H9 (cell line): ENCODE results near the gene GSX1. TPM values are rescaled to one million over a fixed set of nuclear protein-coding genes. Genes with fewer than 3 reads are reported as not detected.

Experiments
- DNase-seq: peaks from one replicate; pipeline ENCODE4 v3.0.0-alpha.2; 2017
- H2AFZ ChIP-seq: one replicate; pipeline ENCODE4 v1.6.1; 2013; ENCODE audit warnings: mild to moderate bottlenecking, low read length, control low read depth, moderate library complexity
- H2AK5ac ChIP-seq: 2 replicates; pipeline ENCODE4 v1.6.1; 2013; ENCODE audit warnings: low read length, control low read depth, mixed read lengths; ENCODE audit not compliant: insufficient read length
- H2BK120ac ChIP-seq: one replicate; pipeline ENCODE4 v1.6.1; 2013; ENCODE audit warnings: low read depth, mild to moderate bottlenecking, low read length, control low read depth, inconsistent platforms; ENCODE audit not compliant: poor library complexity, severe bottlenecking
- H2BK12ac ChIP-seq: 2 replicates; pipeline ENCODE4 v1.6.1; 2013; ENCODE audit warnings: low read length, control low read depth, mixed read lengths, low read depth; ENCODE audit not compliant: insufficient read length
- H2BK15ac ChIP-seq: 2 replicates; pipeline ENCODE4 v1.6.1; 2013; ENCODE audit warnings: low read depth, low read length, control low read depth
- H2BK20ac ChIP-seq: one replicate; pipeline ENCODE4 v1.6.1; 2013; ENCODE audit warnings: low read depth, mild to moderate bottlenecking, low read length, control low read depth, inconsistent platforms; ENCODE audit not compliant: poor library complexity, severe bottlenecking
- H2BK5ac ChIP-seq: 2 replicates; pipeline ENCODE4 v1.6.1; 2013; ENCODE audit warnings: low read length, control low read depth, mixed read lengths; ENCODE audit not compliant: insufficient read length
- H3K14ac ChIP-seq: 2 replicates; pipeline ENCODE4 v1.6.1; 2013; ENCODE audit warnings: low read length, control low read depth; ENCODE audit not compliant: insufficient read depth
- H3K18ac ChIP-seq: 2 replicates; pipeline ENCODE4 v1.6.1; 2013; ENCODE audit warnings: low read depth, mild to moderate bottlenecking, mixed read lengths, low read length, control low read depth; ENCODE audit not compliant: insufficient read length
- H3K23ac ChIP-seq: 2 replicates; pipeline ENCODE4 v1.6.1; 2013; ENCODE audit warnings: low read length, control low read depth, mixed read lengths, low read depth; ENCODE audit not compliant: insufficient read length
- H3K23me2 ChIP-seq: 2 replicates; pipeline ENCODE4 v1.6.1; 2013; ENCODE audit warnings: low read depth, mild to moderate bottlenecking, mixed read lengths, low read length, control low read depth; ENCODE audit not compliant: insufficient read length, poor library complexity, severe bottlenecking
- H3K27ac ChIP-seq: 2 replicates; pipeline ENCODE4 v1.5.1; 2013; ENCODE audit warnings: low read length, control low read depth, mixed read lengths, low read depth; ENCODE audit not compliant: insufficient read length
- H3K27me3 ChIP-seq: 2 replicates; pipeline ENCODE4 v1.6.1; 2013; ENCODE audit warnings: low read length, control low read depth, inconsistent platforms; ENCODE audit not compliant: insufficient read depth
- H3K4ac ChIP-seq: 2 replicates; pipeline ENCODE4 v1.6.1; 2013; ENCODE audit warnings: low read depth, mild to moderate bottlenecking, control low read depth, inconsistent platforms, low read length, moderate library complexity
- H3K4me1 ChIP-seq: 2 replicates; pipeline ENCODE4 v1.6.1; 2013; ENCODE audit warnings: low read length, control low read depth, inconsistent platforms; ENCODE audit not compliant: insufficient read depth
- H3K4me2 ChIP-seq: 2 replicates; pipeline ENCODE4 v1.6.1; 2013; ENCODE audit warnings: low read length, control low read depth, mixed read lengths; ENCODE audit not compliant: insufficient read length, insufficient read depth
- H3K56ac ChIP-seq: 2 replicates; pipeline ENCODE4 v1.6.1; 2013; ENCODE audit warnings: low read depth, mild to moderate bottlenecking, mixed read lengths, low read length, control low read depth; ENCODE audit not compliant: insufficient read length
- H3K79me1 ChIP-seq: 2 replicates; pipeline ENCODE4 v1.6.1; 2013; ENCODE audit warnings: low read depth, mild to moderate bottlenecking, moderate library complexity, low read length, control low read depth, inconsistent platforms; ENCODE audit not compliant: insufficient read depth, poor library complexity, severe bottlenecking
- H3K79me2 ChIP-seq: 2 replicates; pipeline ENCODE4 v1.6.1; 2013; ENCODE audit warnings: low read length, control low read depth, inconsistent platforms; ENCODE audit not compliant: insufficient read depth
- H3K9ac ChIP-seq: 2 replicates; pipeline ENCODE4 v1.6.1; 2013; ENCODE audit warnings: low read length, control low read depth, mixed read lengths; ENCODE audit not compliant: insufficient read length; ENCODE audit errors: extremely low read depth
- H3K9me3 ChIP-seq: one replicate; pipeline ENCODE4 v1.6.1; 2013; ENCODE audit warnings: low read depth, low read length, inconsistent platforms; ENCODE audit not compliant: control insufficient read depth
- H3T11ph ChIP-seq: one replicate; pipeline ENCODE4 v1.6.1; 2013; ENCODE audit warnings: mild to moderate bottlenecking, low read length, control low read depth, inconsistent platforms
- H4K20me1 ChIP-seq: one replicate; pipeline ENCODE4 v1.6.1; 2013; ENCODE audit not compliant: control insufficient read depth, insufficient read length, insufficient read depth
- H4K5ac ChIP-seq: 2 replicates; pipeline ENCODE4 v1.6.1; 2013; ENCODE audit warnings: low read depth, mild to moderate bottlenecking, mixed read lengths, low read length, control low read depth; ENCODE audit not compliant: insufficient read length
- H4K8ac ChIP-seq: replicated peaks from 2 replicates; pipeline ENCODE4 v1.6.1; 2013; ENCODE audit warnings: low read length, control low read depth, mixed read lengths, low read depth; ENCODE audit not compliant: insufficient read length
- H4K91ac ChIP-seq: 2 replicates; pipeline ENCODE4 v1.6.1; 2013; ENCODE audit warnings: low read depth, mild to moderate bottlenecking, moderate library complexity, mixed read lengths, low read length, control low read depth; ENCODE audit not compliant: insufficient read length
- H3K27ac Mint-ChIP-seq, 3 experiments: 2 replicates in 2 of 3; 3 replicates in 1 of 3; pipeline ENCODE4 v1.8.0; 2020 to 2021; ENCODE audit warnings: mixed read lengths in 3 of 3, mild to moderate bottlenecking in 1 of 3, moderate library complexity in 1 of 3
- H3K27me3 Mint-ChIP-seq: 2 replicates; pipeline ENCODE4 v1.8.0; 2021; ENCODE audit warnings: low read depth, mild to moderate bottlenecking, moderate library complexity, mixed read lengths
- H3K36me3 Mint-ChIP-seq, 3 experiments: 2 replicates in 2 of 3; 3 replicates in 1 of 3; pipeline ENCODE4 v1.8.0; 2020 to 2021; ENCODE audit warnings: low read depth in 3 of 3, mixed read lengths in 3 of 3; ENCODE audit not compliant: insufficient read depth in 1 of 3
- H3K4me1 Mint-ChIP-seq, 2 experiments: 2 replicates each; pipeline ENCODE4 v1.8.0; 2020; ENCODE audit warnings: mixed read lengths in 2 of 2
- H3K4me3 Mint-ChIP-seq, 2 experiments: 2 replicates in 1 of 2; 3 replicates in 1 of 2; pipeline ENCODE4 v1.8.0; 2020 to 2021; ENCODE audit warnings: mild to moderate bottlenecking in 2 of 2, mixed read lengths in 2 of 2, moderate library complexity in 1 of 2
- H3K9me3 Mint-ChIP-seq, 2 experiments: 2 replicates in 1 of 2; 3 replicates in 1 of 2; pipeline ENCODE4 v1.8.0; 2020; ENCODE audit warnings: mild to moderate bottlenecking in 2 of 2, mixed read lengths in 2 of 2, moderate library complexity in 1 of 2
- CTCF ChIP-seq: fragments of 200-600 bp; sonication (generic); conservative IDR thresholded peaks from 3 replicates; pipeline ENCODE4 v1.8.0; 2021; ENCODE audit warnings: antibody characterized with exemption, mild to moderate bottlenecking
- WGBS: extraction: QIAGEN DNeasy Blood & Tissue Kit; methylation state at CpG from one replicate; pipeline ENCODE4 v1.1.7; 2013; ENCODE audit warnings: missing lambda C conversion rate, low lambda C conversion rate, mixed read lengths; ENCODE audit not compliant: insufficient read length; ENCODE audit errors: extremely low coverage; 5-methylcytosine and 5-hydroxymethylcytosine counted together
- total RNA-seq: library from RNA; stranded (reverse); gene quantifications from 2 replicates; pipeline ENCODE4 v1.2.1, GENCODE V29; 2021

Gene GSX1
- total RNA-seq, 1 experiment from 2014 or later, result not detected

- no peak overlapping the region for H2BK15ac ChIP-seq
- no peak overlapping the region for H3K14ac ChIP-seq
- H3K79me1 ChIP-seq, result no peaks in the 10 kb centered on the region
- no CpG with 5 or more reads among the region's 2 CpGs for WGBS
- no peaks in the 10 kb centered on the region for H3K4me1 ChIP-seq
- H2BK20ac ChIP-seq, result no peak overlapping the region
- no peak overlapping the region for H3K56ac ChIP-seq
- no peak overlapping the region for H3K27ac ChIP-seq
- no peak for TF ChIP-seq CTCF
- no peak overlapping the region for H3K4ac ChIP-seq
- no peak overlapping the region for H3K18ac ChIP-seq
- H2AK5ac ChIP-seq, result no peak overlapping the region
- no peak overlapping the region for H2BK120ac ChIP-seq
- H3K79me2 ChIP-seq, result no peaks in the 10 kb centered on the region
- no peaks in the 10 kb centered on the region for H3K4me1 Mint-ChIP-seq
- no peak overlapping the region for H4K8ac ChIP-seq
- DNase-seq, result no peak
- peaks cover 85% of the 10 kb centered on the region for H3K27me3 Mint-ChIP-seq
- H3K23ac ChIP-seq, result no peak overlapping the region
- H3K9me3 Mint-ChIP-seq, result no peaks in the 10 kb centered on the region; a peak in 1 of 5 replicates
- no peak overlapping the region for H4K5ac ChIP-seq
- H3K9ac ChIP-seq, result no peak overlapping the region
- H2BK12ac ChIP-seq, result no peak overlapping the region
- no peak overlapping the region for H3K4me2 ChIP-seq
- no peak overlapping the region for H3K4me3 Mint-ChIP-seq
- no peaks in the 10 kb centered on the region for H3K9me3 ChIP-seq
- no peak overlapping the region for H4K91ac ChIP-seq
- no peaks in the 10 kb centered on the region for H3K27me3 ChIP-seq
- H2AFZ ChIP-seq, result no peak overlapping the region
- no peak overlapping the region for H3K27ac Mint-ChIP-seq
- no peaks in the 10 kb centered on the region for H3K23me2 ChIP-seq
- no peaks in the 10 kb centered on the region for H3K36me3 Mint-ChIP-seq
- no peaks in the 10 kb centered on the region for H4K20me1 ChIP-seq
- H3T11ph ChIP-seq, result no peak overlapping the region
- H2BK5ac ChIP-seq, result no peak overlapping the region
These were observed 50.3 kb downstream of the GSX1 start for GRCh38 chr13:27842571-27842970.

Other genes with a start within 250 kb of the GSX1 start
- 11.6 and 12.4 TPM in 2 replicates for gene LNX2, start 172.0 kb upstream of the GSX1 start, total RNA-seq
- 154 and 167 TPM in 2 replicates for gene POLR1D, start 170.6 kb upstream of the GSX1 start, total RNA-seq
- not detected in 2 replicates for gene PDX1, start 127.5 kb downstream of the GSX1 start, total RNA-seq
- gene CDX2, start 176.8 kb downstream of the GSX1 start, total RNA-seq, result not detected in 2 replicates
- gene URAD, start 196.2 kb downstream of the GSX1 start, total RNA-seq, result not detected in 2 replicates